ENCODE data around the gene MPND. TPM values are rescaled to one million over a fixed set of nuclear protein-coding genes. Genes with fewer than 3 reads are reported as not detected.

MPND gene
- total RNA-seq, 3 donors from 2014 or later, result 43.8 to 82.8 (median 49.0) TPM

- Histone ChIP-seq H3K4me3 (no peak overlapping the region), H3K4me1 (ENCODE audit: low read depth) (no peaks in the 10 kb centered on the region), H3K9me3 (no peaks in the 10 kb centered on the region), H3K36me3 (ENCODE audit: low read depth) (no peaks in the 10 kb centered on the region)
- ATAC-seq, result no peak
- intact Hi-C loops (cut with DNase I, micrococcal nuclease), result loop anchor here in 1 of 2 donors (10.0 kb wide), 1 partner anchor 95 kb away; no protein-coding TSS in a partner anchor
- no peak for DNase-seq
- TF ChIP-seq CTCF (IDR thresholded peaks at IDR 0.05), result no peak
Measured at GRCh38 chr19:4359627-4360000, 16.3 kb downstream of the MPND start.

GRCh38 chr19:4360081-4360569 lies 16.8 kb downstream of the MPND start:
- H3K4me1 ChIP-seq (ENCODE audit: low read depth), result peaks cover 1% of the 10 kb centered on the region
- no peaks in the 10 kb centered on the region for H3K9me3 ChIP-seq
- no peak for ATAC-seq
- DNase-seq, result no peak
- no peak overlapping the region for H3K4me3 ChIP-seq
- H3K36me3 ChIP-seq (ENCODE audit: low read depth), result no peaks in the 10 kb centered on the region
- TF ChIP-seq CTCF (IDR thresholded peaks at IDR 0.05), result no peak
- intact Hi-C loops (cut with DNase I, micrococcal nuclease), result no loop called here

- DNase-seq, result no peak
- intact Hi-C loops (cut with DNase I, micrococcal nuclease), result no loop called here
- Histone ChIP-seq H3K36me3 (ENCODE audit: low read depth) (no peaks in the 10 kb centered on the region), H3K4me3 (no peak overlapping the region), H3K4me1 (ENCODE audit: low read depth) (peaks cover 3% of the 10 kb centered on the region), H3K9me3 (no peaks in the 10 kb centered on the region)
- ATAC-seq, result no peak
- no peak for TF ChIP-seq CTCF (IDR thresholded peaks at IDR 0.05)
Measured at GRCh38 chr19:4360641-4361151, 17.3 kb downstream of the MPND start.

GRCh38 chr19:4361152-4362046 lies 18.0 kb downstream of the MPND start:
- Histone ChIP-seq H3K36me3 (ENCODE audit: low read depth) (no peaks in the 10 kb centered on the region), H3K9me3 (no peaks in the 10 kb centered on the region), H3K4me1 (ENCODE audit: low read depth) (peaks cover 3% of the 10 kb centered on the region), H3K4me3 (no peak overlapping the region)
- no peak for TF ChIP-seq CTCF (IDR thresholded peaks at IDR 0.05)
- intact Hi-C loops (cut with DNase I, micrococcal nuclease), result no loop called here
- DNase-seq (peak in 1 of 3 donors; percentile 34), ATAC-seq (no peak)

- intact Hi-C loops (cut with DNase I, micrococcal nuclease), result no loop called here
- Histone ChIP-seq H3K4me3 (no peak overlapping the region), H3K36me3 (ENCODE audit: low read depth) (no peaks in the 10 kb centered on the region), H3K9me3 (no peaks in the 10 kb centered on the region), H3K4me1 (ENCODE audit: low read depth) (peaks cover 3% of the 10 kb centered on the region)
- DNase-seq (peak in 1 of 3 donors; percentile 28), ATAC-seq (no peak)
- TF ChIP-seq CTCF (IDR thresholded peaks at IDR 0.05), result no peak
Measured at GRCh38 chr19:4362101-4362828, 18.9 kb downstream of the MPND start.
